22Rv1 (cell line): ENCODE results near the gene OR10J1.

Source experiments
- H3K27ac ChIP-seq: fragments of 450-650 bp; 2 replicates; pipeline ENCODE4 v1.5.1; 2017
- CTCF ChIP-seq: fragments of 450-650 bp; IDR thresholded peaks from 2 replicates; pipeline ENCODE4 v1.5.1; 2017; ENCODE audit warnings: mild to moderate bottlenecking
- ZFX ChIP-seq: fragments of 450-650 bp; IDR thresholded peaks from 2 replicates; pipeline ENCODE4 v1.6.1; 2017; ENCODE audit warnings: antibody characterized with exemption, borderline replicate concordance

OR10J1 gene

GRCh38 chr1:159439422-159439821 is at the start of gene OR10J1:
OR10J1 (plus strand) TSS chr1:159439722; CDS start chr1:159439792, 70 bp downstream.
- TF ChIP-seq CTCF (no peak), ZFX (no peak)
- no peak within 1 kb of the TSS for H3K27ac ChIP-seq

- TF ChIP-seq CTCF (no peak), ZFX (no peak)
Observed at GRCh38 chr1:159406821-159407220, 32.7 kb upstream of the OR10J1 start.

GRCh38 chr1:159408862-159409400 is 30.6 kb upstream of the OR10J1 start:
- no peak overlapping the region for H3K27ac ChIP-seq
- TF ChIP-seq ZFX (no peak), CTCF (no peak)

More at GRCh38 chr1:159406821-159407220, 32.7 kb upstream of the OR10J1 start:
- no peak overlapping the region for H3K27ac ChIP-seq

- H3K27ac ChIP-seq = no peak overlapping the region
- TF ChIP-seq CTCF = peak; percentile 71
- no peak for TF ChIP-seq ZFX
Observed at GRCh38 chr1:159421821-159422220, 17.7 kb upstream of the OR10J1 start.

- no peak overlapping the region for H3K27ac ChIP-seq
- TF ChIP-seq CTCF (no peak), ZFX (no peak)
Observed at GRCh38 chr1:159428536-159428935, 11.0 kb upstream of the OR10J1 start.

- H3K27ac ChIP-seq = no peak overlapping the region
- TF ChIP-seq ZFX (no peak), CTCF (no peak)
Observed at GRCh38 chr1:159429074-159429861, 10.3 kb upstream of the OR10J1 start.

- no peak overlapping the region for H3K27ac ChIP-seq
- TF ChIP-seq ZFX = no peak
- no peak for TF ChIP-seq CTCF
Observed at GRCh38 chr1:159430985-159431384, 8.5 kb upstream of the OR10J1 start.
